Stimulated activated CD8-positive, alpha-beta memory T cell treated with anti-CD3 and anti-CD28 coated beads, Interleukin-4, amount 100 ng/mL, for 4 hours (primary cell): ENCODE data around the gene OTOP1.
"Not testable (repeated sequence)": the region's sequence is repeated elsewhere in the genome, so short reads cannot be mapped to it uniquely, and the experiment has no call there.

Experiments used
- DNase-seq, 2 donors: peaks; one replicate each; pipeline ENCODE4 v3.0.0-alpha.2; 2020; ENCODE audit warnings: low read depth in 2 of 2, low spot score in 1 of 2

OTOP1 gene, protein sequence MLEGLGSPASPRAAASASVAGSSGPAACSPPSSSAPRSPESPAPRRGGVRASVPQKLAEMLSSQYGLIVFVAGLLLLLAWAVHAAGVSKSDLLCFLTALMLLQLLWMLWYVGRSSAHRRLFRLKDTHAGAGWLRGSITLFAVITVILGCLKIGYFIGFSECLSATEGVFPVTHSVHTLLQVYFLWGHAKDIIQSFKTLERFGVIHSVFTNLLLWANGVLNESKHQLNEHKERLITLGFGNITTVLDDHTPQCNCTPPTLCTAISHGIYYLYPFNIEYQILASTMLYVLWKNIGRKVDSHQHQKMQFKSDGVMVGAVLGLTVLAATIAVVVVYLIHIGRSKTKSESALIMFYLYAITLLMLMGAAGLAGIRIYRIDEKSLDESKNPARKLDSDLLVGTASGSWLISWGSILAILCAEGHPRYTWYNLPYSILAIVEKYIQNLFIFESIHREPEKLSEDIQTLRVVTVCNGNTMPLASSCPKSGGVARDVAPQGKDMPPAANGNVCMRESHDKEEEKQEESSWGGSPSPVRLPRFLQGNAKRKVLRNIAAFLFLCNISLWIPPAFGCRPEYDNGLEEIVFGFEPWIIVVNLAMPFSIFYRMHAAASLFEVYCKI

DNA sequence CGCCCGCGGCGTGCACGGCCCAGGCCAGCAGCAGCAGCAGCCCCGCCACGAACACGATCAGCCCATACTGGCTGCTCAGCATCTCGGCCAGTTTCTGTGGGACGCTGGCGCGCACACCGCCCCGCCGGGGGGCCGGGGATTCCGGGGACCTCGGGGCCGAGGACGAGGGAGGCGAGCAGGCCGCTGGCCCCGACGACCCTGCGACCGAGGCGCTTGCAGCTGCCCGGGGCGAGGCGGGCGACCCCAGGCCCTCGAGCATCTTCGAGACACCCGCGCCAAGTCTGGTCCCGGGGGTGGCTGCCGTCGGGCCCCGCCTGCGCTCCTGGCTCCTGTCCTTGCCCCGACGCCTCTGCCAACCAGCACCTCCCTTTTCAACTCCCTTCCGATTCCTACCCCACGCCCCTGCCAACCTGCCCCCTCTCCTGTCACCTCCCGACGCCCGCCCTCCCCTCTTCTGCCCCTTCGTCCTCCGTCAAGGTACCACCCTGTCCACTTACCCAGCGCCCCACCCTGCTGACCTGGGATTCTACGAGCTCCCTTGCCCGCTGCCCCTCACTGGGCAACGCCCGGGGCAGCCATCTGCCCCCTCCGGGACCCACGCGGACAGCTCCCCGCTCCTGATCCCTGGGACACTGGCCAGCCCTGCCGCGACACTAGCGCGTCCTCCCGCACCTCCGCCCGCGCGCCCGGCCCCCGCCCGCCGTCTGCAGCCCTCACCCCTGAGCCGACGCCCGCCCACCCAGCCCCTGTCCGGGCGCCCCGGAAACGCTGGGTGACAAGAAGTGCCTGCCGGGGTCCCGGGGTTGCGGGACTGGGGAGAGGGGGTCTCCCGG is at the start of gene OTOP1:
TSS of gene OTOP1 (minus strand) at position 324 of the 833 bp plus-strand sequence. CDS start at position 259, 65 bp downstream.
- no peak for DNase-seq

DNA sequence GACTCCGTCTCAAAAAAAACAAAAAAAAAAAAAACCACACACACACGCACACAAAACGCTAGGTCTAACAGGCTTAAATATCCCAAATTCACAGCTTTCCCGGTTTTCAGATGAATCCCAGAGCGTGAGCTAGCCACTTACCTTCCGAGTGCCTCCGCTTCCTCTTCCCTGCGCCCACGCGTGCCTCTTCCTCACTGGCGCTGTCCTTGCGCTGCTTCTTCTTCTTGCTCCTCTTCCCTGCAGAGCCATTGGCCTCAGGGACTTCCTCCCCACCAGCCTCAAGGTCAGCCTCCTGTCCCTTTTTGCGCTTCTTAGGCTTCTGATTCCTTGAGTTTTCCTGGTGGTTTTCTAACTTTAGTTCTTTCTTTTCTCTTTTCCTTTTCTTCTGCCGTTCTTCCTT is 47.5 kb upstream of the OTOP1 start:
- DNase-seq = no peak

DNA sequence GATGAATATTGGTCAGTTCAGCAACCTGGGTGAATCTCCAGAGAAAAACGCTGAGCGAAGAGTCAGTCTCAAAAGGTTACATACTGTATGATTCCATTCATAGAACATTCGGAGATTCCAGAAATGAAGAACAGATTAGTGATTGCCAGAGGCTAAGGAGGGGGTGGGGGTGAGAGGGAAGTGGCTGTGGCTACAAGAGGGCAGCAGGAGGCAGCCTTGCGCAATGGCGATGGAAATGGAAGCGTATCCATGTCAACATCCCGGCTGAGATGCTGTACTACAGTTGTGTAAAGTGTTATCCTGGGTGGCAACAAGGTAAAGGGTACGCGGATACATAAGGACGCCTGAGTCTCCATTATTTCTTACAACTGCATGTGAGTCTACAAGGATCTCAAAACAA is 45.2 kb upstream of the OTOP1 start:
- DNase-seq = no peak

DNA sequence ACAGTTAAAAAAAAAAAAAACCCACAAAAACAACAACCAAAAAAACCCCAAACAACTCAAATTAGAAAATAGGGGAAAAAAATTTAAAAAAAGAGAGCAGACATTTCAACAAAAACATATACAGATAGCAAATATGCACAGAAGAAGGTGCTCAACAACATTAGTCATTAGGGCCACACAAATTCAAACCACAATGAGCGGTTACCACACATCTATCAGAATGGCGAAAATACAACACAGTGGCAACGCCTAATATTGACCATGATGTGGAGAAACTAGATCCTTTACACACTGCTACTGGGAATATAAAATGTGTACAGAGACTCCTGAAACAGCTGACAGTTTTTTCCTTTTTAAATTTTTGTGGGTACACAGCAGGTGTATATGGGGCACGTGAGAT is 43.8 kb upstream of the OTOP1 start:
- no peak for DNase-seq

DNA sequence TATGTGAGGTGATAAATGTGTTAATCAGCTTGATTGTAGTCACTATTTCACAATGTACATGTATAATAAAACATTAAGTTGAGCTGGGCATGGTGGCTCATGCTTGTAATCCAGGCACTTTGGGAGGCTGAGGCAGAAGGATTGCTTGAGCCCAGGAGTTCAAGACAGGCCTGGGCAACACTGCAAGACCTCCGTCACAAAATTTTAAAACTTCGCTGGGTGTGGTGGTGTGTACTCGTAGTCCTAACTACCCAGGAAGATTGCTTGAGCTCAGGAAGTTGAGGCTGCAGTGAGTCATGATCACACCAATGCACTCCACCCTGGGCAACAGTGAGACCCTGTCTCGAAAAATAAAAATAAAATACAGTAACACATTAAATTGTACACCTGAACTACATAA is 43.1 kb upstream of the OTOP1 start:
- DNase-seq = no peak

DNA sequence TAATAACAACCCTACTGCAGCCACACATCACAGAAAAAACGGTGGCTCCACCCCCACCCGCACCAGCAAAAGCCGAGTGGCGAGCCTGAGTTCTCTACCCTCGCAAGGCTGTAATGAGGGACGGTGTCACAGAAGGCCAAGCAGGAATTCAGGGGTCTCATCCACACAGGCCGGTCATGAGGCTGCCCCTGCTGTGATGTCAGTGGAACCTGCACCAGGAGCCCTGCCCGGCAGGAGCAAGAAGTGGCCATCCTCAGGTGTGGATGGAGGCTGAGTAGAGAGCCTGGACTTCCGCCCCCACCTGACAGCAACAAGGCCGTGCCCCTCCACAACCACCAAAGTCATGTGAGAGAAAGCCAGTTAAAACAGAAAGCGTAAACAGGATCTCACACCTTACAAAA is 42.6 kb upstream of the OTOP1 start:
- peak in 1 of 2 donors; percentile 12 for DNase-seq

DNA sequence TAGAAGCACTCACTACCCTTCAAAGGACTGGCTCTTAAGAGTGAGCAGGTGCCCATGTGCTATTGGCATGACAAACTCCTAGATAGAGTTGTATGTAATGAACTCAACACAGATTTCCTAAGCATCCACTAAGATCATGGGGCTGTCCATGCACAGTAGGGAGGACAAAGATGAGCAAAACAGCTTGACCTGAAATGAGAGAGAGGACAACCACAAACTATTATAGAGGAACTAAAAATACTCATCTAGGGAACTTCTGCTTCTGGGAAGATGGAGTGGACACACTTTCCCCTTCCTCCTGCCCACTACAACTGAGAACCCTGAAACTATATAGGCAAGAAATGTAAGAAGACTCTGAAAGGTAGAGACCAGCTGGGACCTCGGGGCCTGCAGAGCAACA is 42.0 kb upstream of the OTOP1 start:
- no peak for DNase-seq

DNA sequence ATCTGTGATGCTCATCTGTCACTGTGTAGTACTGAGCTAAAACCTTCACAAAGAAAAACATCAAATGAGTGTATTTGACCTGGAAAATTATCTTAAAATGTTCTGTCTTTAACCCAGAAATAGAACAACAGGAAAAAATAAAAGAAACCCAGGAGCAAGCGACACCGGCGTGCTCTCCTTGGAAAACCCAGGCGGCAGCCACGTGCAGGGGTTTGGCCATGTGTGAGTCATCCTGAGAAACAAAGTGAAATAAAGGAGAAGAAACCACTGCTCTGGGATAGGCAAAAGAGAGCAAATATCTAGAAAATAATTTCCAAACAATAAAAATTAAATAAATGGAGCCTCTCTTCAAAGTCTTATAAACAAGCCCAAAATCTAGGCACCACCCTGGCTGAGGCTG is 41.3 kb upstream of the OTOP1 start:
- no peak for DNase-seq

DNA sequence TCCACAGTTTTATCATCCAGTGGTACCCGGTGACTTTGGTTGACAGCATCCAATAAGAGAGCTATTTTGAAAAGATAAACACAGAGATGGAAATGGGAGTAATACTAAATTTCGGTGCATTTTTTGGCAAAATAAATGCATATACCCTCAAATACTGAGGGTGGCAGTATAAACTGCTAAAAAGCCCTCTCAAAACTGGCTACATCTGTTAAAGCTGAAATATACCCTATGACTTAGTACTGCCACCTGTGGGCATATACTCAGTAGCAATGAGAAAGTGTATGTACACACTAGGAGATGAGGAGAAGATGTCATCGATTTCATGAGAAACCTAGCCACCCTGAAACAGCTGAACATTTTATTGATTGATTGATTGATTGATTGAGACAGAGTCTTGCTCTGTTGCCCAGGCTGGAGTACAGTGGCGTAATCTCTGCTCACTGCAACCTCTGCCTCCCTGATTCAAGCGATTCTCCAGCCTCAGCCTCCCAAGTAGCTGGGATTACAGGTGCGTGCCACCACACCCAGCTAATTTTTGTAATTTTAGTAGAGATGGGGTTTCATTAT is 33.5 kb upstream of the OTOP1 start:
- DNase-seq = no peak

DNA sequence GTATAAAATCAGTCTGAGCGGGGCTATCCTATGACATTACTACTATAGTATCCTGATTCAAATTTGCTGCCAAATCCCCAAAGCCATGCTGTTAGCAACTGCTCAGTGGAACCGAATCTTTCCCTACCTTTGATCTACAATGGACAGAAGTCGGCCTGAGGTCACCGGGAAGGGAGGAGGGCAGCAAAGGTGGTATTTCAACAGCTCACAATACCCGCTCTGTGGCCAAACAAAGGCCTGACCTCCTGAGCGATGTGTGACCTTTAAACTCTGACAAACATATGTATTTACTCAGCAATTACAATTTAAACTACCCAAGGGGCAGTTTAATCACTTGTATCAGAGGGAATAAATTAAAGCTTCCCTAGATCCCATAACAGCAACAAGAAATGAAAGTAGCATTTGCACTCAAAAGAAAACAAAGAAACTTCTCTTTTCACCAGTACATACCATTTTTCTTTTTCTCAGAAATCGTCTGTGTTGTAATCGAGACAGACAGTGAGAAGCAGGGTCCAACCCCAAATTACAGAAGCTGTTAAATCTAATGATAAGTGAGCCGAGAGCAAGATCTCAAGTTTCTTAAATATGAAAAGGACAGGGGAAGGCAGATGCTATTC is 32.9 kb upstream of the OTOP1 start:
- DNase-seq = no peak

DNA sequence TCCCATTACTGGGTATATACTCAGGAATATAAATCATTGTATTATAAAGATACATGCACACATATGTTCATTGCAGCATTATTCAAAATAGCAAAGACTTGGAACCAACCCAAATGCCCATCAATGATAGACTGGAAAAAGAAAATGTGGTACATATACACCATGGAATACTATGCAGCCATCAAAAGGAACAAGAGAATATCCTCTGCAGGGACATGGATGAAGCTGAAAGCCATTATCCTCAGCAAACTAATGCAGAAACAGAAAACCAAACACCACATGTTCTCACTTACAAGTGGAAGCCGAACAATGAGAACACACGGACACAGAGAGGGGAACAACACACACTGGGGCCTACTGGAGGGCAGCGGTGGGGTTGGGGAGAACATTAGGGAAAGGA is 31.0 kb upstream of the OTOP1 start:
- DNase-seq = not testable (repeated sequence)

DNA sequence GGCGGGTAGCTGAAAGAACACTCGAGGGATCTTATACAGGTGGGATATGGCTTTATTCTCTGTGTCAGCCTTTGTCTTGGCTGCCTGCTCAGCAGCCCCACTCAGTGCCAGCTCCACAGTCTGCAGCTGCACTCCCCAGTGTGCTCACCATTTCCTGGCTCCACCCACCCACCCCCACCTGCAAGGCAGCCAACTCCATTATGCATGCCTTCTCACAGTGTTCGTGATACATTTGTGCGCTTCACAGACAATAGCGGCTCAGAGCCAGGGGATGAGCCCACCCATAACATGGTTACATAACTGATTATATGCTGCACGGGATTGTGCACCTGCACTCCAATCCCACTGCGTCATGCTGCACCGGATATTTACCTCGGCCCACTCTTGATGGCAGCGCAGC is 30.1 kb upstream of the OTOP1 start:
- DNase-seq = no peak

DNA sequence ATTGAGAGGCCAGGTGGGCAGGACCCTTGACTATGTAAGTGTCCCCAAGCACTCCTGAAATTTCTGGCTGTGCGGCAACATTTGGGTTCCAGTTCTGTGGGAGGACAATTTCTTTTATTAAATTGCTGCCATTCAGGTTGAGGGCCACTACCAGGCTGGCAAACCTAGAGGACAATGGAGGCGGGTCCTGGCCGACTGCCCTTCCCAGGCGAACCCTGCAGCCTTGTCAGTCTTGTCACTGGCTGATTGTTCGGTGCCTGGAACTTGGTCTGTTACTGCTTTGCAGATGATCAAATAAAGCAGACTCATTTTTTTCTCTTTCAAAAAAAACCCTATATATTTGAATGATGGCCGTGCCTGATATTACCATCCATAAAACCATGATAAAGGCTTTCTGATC is 27.9 kb upstream of the OTOP1 start:
- no peak for DNase-seq

DNA sequence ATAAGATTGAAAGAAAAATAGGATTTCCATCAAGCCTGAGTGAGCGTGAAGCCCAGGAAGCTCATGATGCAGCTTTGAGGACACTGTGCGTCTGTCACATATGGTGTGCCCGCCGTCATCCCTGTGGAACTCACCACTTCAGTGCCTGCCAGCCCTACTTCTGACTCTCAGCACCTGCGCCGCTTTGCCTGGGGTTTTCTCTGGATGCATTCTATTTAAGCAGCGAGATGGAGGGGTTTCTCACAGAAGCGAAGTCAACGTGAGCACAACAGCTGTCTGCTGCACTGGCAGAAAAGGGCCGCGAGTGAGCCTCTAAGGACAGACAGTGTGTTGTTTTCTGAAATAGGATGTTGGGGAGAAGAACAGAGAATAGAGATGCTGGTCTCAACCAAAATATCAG is 27.5 kb upstream of the OTOP1 start:
- no peak for DNase-seq

DNA sequence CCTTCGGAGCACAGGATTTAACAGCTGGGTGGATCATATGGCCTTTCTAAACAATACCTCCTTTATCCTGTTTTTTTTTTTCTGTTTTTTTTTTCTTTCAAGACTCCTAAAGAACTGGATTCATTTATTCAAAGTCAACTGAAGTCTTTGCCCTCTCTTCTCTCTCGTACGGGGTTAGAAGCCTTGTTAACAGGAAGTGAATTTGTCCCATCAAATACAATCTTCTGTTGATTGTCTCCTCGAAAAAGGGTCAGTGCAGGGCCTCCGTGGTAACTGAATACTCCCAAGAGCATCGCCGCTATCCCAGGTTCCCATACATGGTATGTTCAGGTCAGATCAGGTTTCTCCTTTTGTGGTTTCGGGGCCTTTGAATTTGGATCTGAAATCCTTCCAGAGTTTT is 23.1 kb upstream of the OTOP1 start:
- DNase-seq = no peak

DNA sequence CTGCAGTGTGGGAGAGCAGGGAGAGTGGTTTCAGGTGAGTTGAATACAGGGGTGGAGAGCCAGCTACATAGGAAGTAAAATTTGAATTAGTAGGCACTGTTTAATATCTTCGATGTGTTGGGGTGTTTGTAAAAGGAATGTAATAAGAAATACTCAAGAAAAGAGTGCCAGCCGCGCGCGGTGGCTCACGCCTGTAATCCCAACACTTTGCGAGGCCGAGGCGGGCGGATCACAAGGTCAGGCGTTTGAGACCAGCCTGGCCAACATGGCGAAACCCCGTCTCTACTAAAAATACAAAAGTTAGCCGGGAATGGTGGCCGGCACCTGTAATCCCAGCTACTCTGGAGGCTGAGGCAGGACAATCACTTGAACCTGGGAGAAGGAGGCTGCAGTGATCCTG is 22.6 kb upstream of the OTOP1 start:
- DNase-seq = not testable (repeated sequence)

DNA sequence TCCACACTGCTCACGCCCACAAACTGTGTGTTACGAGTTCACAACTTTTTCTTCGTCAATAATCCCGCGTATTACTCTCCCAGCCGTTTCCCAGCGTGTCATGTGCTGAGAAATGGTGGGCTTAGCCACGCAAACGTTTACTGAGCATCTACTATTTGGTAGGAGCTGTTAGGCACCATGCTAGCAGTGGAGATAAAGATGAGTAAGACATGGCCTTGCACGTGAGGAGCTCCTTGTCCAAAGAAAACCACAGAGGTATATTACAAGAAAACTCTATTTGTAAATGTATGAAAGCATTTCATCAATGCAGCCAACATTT is 22.1 kb upstream of the OTOP1 start:
- no peak for DNase-seq

DNA sequence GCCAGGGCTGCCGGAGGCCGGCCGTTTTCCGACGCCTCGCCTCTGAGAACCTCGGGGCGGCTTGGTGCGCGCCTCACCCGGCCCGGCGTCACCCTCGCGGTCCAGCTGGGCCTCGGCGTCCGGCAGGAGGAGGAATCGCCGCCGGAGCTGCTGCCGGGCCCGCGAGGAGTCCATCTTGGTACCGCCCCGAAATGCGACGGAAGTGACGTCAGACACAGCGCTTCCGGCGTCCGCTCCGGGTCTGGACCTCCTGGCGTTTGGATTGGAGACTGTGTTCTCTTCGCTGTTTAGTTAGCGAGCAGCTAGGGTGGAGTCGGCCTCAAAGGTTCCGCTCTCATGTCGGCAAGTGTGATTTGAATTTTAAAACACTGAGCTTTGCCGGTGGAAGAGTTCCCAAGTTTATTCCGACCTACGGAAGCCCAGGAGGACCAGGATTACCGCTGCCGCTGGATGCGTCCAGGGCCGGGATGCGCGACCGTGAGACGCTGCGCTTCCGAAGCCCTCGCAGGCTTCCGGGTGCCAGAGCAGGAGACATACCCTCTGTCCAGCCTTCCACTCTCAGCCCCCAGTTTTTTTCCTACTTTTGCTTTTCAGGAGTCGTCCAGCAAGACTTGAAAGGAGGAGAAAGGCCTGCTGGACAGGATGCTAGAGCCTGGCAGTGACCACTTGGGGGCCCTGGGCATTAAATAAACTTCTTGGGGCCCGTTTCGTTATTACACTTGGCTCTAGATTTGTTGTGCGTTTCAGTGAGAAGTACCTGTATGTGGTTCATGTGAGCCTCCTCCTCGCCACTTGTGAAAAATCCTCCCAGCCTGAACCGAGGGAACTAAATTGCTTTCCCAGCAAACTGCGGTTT is 21.5 kb upstream of the OTOP1 start, which contains the start of gene TMEM128:
TSS of gene TMEM128 (minus strand) at position 195 of the 856 bp plus-strand sequence. CDS start at position 174, 21 bp downstream.
- DNase-seq = peak; percentile 82 to 85

DNA sequence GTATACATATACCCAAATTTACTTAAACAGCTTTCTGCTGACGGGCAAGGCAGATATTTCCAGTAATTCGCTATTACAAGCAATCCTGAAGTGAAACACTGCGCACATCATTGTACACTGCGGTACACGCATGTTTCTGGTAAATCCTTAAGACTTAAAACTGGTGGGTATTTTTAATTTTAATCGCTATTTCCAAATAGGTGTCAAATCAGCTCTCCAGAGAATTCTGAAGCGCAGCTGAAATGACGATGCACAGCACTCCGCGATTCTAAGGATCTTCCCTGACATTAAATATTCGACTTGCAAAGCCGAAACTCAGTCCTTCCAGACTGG is 20.9 kb upstream of the OTOP1 start:
- no peak for DNase-seq

DNA sequence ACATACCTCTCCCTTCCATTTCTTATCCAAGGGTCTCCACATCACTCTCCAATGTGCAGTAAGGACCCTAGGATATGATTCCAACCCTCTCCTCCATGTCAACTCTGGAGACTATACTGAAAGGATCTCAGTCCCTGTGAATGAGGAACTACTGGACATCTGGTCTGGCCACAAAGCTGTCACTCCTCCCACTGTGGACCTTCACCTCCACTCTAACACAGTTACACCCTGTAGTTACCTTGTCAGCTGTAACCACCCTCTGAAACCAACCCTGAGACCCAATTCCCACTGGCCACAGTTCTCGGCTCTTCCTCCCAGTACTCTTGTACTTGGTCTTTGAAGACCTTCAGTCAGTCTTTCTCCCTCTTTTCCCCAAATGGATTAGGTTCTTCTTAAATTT is 18.4 kb upstream of the OTOP1 start:
- no peak for DNase-seq
